Liver (tissue), 3 donors: ENCODE measurements around the gene VDR.

Experiments
- FOXA1 ChIP-seq: IDR thresholded peaks from 2 replicates; pipeline ENCODE4 v1.6.1; 2016; ENCODE audit warnings: antibody characterized with exemption
- FOXA2 ChIP-seq: IDR thresholded peaks from 2 replicates; pipeline ENCODE4 v1.6.1; 2016; ENCODE audit warnings: antibody characterized with exemption
- GABPA ChIP-seq, 2 donors: IDR thresholded peaks in 1 of 2; conservative IDR thresholded peaks in 1 of 2; 2 replicates each; pipeline ENCODE4 v1.6.1; 2016; ENCODE audit warnings: antibody characterized with exemption in 2 of 2, mild to moderate bottlenecking in 1 of 2, moderate library complexity in 1 of 2
- JUND ChIP-seq, 2 donors: IDR thresholded peaks; 2 replicates each; pipeline ENCODE4 v1.6.1; 2016; ENCODE audit warnings: antibody characterized with exemption in 2 of 2
- RAD21 ChIP-seq, 2 donors: IDR thresholded peaks; 2 replicates each; pipeline ENCODE4 v1.6.1; 2016; ENCODE audit warnings: antibody characterized with exemption in 2 of 2, mild to moderate bottlenecking in 2 of 2
- RXRA ChIP-seq, 2 donors: IDR thresholded peaks; 2 replicates each; pipeline ENCODE4 v1.6.1; 2017 to 2018; ENCODE audit warnings: antibody characterized with exemption in 2 of 2, mild to moderate bottlenecking in 1 of 2
- SP1 ChIP-seq: IDR thresholded peaks from 2 replicates; pipeline ENCODE4 v1.6.1; 2018; ENCODE audit warnings: antibody characterized with exemption, mild to moderate bottlenecking
- TAF1 ChIP-seq: conservative IDR thresholded peaks from 2 replicates; pipeline ENCODE4 v1.6.1; 2016; ENCODE audit warnings: antibody characterized with exemption, mild to moderate bottlenecking
- YY1 ChIP-seq: IDR thresholded peaks from 2 replicates; pipeline ENCODE4 v1.6.1; 2016; ENCODE audit warnings: antibody characterized with exemption, mild to moderate bottlenecking
- TF ChIP-seq, protein P1 (sequence below): IDR thresholded peaks from 2 replicates; pipeline ENCODE4 v1.6.1; 2016; ENCODE audit warnings: antibody characterized with exemption, mild to moderate bottlenecking
- TF ChIP-seq, protein P2 (sequence below): fragments of 150-350 bp; IDR thresholded peaks from 2 replicates; pipeline ENCODE4 v1.5.1; 2017; ENCODE audit warnings: improper control_type of control experiment, low read depth, low read length; ENCODE audit not compliant: missing input control
- TF ChIP-seq, protein P3 (sequence below): IDR thresholded peaks from 2 replicates; pipeline ENCODE4 v1.6.1; 2016; ENCODE audit warnings: antibody characterized with exemption
- donor health status: healthy.
- donor health status: healthy.

DNA sequence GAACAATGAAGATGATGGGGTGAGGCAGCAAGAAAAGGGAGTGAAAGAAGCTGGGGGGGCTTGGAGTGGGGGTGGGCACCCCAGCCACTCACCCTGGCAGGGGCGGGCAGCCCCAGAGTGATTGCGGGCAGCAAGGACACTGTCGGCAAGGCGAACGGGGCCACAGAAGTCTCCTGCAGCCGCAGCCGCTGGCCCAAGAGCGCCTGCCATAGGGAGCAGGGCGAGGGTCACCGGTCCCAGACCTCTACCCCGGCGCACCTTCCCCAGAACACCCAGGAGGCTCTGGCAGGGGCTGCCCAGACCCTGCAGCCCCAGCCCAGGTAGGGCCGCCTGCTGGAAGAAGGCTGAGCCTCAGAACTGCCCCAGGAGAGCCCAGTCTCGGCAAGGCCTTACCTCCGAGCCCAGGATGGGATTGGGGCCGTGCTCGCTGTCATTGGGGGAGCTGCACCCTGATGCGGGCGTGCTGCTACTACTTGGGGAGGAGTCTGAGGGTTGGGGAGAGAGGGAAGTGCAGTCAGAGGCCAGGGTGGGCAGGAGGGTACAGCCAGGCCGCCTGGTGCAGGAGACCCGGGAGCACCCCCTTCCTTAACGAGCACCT lies 108.9 kb downstream of the VDR start:
- TF ChIP-seq, protein P1, sequence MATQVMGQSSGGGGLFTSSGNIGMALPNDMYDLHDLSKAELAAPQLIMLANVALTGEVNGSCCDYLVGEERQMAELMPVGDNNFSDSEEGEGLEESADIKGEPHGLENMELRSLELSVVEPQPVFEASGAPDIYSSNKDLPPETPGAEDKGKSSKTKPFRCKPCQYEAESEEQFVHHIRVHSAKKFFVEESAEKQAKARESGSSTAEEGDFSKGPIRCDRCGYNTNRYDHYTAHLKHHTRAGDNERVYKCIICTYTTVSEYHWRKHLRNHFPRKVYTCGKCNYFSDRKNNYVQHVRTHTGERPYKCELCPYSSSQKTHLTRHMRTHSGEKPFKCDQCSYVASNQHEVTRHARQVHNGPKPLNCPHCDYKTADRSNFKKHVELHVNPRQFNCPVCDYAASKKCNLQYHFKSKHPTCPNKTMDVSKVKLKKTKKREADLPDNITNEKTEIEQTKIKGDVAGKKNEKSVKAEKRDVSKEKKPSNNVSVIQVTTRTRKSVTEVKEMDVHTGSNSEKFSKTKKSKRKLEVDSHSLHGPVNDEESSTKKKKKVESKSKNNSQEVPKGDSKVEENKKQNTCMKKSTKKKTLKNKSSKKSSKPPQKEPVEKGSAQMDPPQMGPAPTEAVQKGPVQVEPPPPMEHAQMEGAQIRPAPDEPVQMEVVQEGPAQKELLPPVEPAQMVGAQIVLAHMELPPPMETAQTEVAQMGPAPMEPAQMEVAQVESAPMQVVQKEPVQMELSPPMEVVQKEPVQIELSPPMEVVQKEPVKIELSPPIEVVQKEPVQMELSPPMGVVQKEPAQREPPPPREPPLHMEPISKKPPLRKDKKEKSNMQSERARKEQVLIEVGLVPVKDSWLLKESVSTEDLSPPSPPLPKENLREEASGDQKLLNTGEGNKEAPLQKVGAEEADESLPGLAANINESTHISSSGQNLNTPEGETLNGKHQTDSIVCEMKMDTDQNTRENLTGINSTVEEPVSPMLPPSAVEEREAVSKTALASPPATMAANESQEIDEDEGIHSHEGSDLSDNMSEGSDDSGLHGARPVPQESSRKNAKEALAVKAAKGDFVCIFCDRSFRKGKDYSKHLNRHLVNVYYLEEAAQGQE, result no peak
- no peak for TF ChIP-seq FOXA1
- TF ChIP-seq, protein P2, sequence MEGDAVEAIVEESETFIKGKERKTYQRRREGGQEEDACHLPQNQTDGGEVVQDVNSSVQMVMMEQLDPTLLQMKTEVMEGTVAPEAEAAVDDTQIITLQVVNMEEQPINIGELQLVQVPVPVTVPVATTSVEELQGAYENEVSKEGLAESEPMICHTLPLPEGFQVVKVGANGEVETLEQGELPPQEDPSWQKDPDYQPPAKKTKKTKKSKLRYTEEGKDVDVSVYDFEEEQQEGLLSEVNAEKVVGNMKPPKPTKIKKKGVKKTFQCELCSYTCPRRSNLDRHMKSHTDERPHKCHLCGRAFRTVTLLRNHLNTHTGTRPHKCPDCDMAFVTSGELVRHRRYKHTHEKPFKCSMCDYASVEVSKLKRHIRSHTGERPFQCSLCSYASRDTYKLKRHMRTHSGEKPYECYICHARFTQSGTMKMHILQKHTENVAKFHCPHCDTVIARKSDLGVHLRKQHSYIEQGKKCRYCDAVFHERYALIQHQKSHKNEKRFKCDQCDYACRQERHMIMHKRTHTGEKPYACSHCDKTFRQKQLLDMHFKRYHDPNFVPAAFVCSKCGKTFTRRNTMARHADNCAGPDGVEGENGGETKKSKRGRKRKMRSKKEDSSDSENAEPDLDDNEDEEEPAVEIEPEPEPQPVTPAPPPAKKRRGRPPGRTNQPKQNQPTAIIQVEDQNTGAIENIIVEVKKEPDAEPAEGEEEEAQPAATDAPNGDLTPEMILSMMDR, result no peak
- TF ChIP-seq YY1, result no peak
- TF ChIP-seq RAD21 (IDR thresholded peaks at IDR 0.05), result no peak
- TF ChIP-seq JUND (IDR thresholded peaks at IDR 0.05), result no peak
- TF ChIP-seq, protein P3, sequence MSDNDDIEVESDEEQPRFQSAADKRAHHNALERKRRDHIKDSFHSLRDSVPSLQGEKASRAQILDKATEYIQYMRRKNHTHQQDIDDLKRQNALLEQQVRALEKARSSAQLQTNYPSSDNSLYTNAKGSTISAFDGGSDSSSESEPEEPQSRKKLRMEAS, result no peak
- TF ChIP-seq TAF1, result no peak
- TF ChIP-seq GABPA (IDR thresholded peaks at IDR 0.05 in 1 of 2, conservative IDR thresholded peaks at IDR 0.05 in 1 of 2), result no peak
- TF ChIP-seq SP1, result no peak
- TF ChIP-seq RXRA (IDR thresholded peaks at IDR 0.05), result no peak
- TF ChIP-seq FOXA2, result no peak
